Heart left ventricle (tissue), 13 donors: ENCODE measurements around the gene CAND1.

Experiments
- POLR2A ChIP-seq, 2 donors: fragments of 450-650 bp; IDR thresholded peaks; one replicate each; pipeline ENCODE4 v1.6.1; 2017; ENCODE audit warnings: antibody characterized with exemption in 2 of 2, mild to moderate bottlenecking in 2 of 2, moderate library complexity in 2 of 2
- TF ChIP-seq, protein P1 (sequence below), 12 donors: fragments of 200-600 bp; sonication (generic) in 4 of 12; IDR thresholded peaks; one replicate each; pipeline versions ENCODE4 v1.5.0 to v1.8.0; 2018 to 2022; ENCODE audit warnings: antibody characterized with exemption in 12 of 12, mild to moderate bottlenecking in 5 of 12
- donor health status: ischemic (EF 13 %, LVEDD 7.1; RV severe dilation, severe dysfunction).
- donor health status: DM: no; HTN: yes; CAD: no.
- donor health status: DM: no; HTN: no; CAD: no.
- donor health status: ischemic (EF 25% LVEDD 6.9; RV normal size, moderate dysfunction).
- donor health status: ischemic (EF 25% LVEDD 5.7; RV mildly dilated, moderate dysfunction).
- donor health status: ischemic (EF 35%, LVEDD 5.7; RV mildly dilated, moderate dysfunction).
- donor health status: nonischemic (EF 11% LVEDD 7.7; RV severe dilation, severe dysfunction).
- donor health status: DM: yes; HTN: yes; CAD: no.
- donor health status: PGD.
- donor health status: ischemic (EF 29% LVEDD 5.4; RV normal size, mild dysfunction).
- donor health status: nonischemic (EF 23%, LVEDD 6.1; RV moderate dilation, normal function).

DNA sequence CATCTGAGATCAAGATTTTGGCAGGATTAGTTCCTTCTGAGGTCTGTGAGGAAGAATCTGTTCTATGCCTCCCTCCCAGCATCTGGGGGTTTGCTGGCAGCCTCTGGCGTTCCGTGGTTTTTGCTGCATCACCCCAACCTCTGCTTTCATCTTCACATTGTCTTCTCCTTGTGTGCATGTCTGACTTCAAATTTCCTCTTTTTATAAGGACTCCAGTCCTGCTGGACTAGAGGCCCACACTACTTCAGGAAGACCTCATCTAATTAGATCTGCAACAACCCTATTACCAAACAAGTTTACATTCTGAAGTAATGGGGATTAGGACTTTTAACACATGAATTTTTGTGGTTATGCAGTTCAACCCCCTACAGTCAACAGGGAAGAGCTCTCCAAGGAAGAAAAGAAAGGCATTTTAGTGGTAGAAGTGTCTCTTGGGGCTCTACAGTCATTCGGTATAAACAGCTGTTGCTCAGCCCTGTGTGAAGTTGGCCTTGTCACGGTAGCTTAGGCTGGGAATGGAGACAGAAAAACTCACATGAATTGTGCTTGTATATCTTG, 89.7 kb downstream of the CAND1 start:
- TF ChIP-seq, protein P1, sequence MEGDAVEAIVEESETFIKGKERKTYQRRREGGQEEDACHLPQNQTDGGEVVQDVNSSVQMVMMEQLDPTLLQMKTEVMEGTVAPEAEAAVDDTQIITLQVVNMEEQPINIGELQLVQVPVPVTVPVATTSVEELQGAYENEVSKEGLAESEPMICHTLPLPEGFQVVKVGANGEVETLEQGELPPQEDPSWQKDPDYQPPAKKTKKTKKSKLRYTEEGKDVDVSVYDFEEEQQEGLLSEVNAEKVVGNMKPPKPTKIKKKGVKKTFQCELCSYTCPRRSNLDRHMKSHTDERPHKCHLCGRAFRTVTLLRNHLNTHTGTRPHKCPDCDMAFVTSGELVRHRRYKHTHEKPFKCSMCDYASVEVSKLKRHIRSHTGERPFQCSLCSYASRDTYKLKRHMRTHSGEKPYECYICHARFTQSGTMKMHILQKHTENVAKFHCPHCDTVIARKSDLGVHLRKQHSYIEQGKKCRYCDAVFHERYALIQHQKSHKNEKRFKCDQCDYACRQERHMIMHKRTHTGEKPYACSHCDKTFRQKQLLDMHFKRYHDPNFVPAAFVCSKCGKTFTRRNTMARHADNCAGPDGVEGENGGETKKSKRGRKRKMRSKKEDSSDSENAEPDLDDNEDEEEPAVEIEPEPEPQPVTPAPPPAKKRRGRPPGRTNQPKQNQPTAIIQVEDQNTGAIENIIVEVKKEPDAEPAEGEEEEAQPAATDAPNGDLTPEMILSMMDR (IDR thresholded peaks at IDR 0.05): no peak
- no peak for TF ChIP-seq POLR2A (IDR thresholded peaks at IDR 0.05)
